HepG2 (cell line): ENCODE results near the gene GNG7. TPM values are rescaled to one million over a fixed set of nuclear protein-coding genes. Genes with fewer than 3 reads are reported as not detected.
A peak's percentile ranks its signal among the peaks of the same experiment; 100 is the strongest.

Experiments
- AGO1 ChIP-seq: fragments of 200-400 bp; formaldehyde crosslinking; IDR thresholded peaks from 2 replicates; pipeline ENCODE4 v1.6.1; 2017; ENCODE audit warnings: mild to moderate bottlenecking, low read depth, low read length, moderate library complexity; ENCODE audit not compliant: poor library complexity, severe bottlenecking
- ATF7-NPFF ChIP-seq: sonication (generic); formaldehyde crosslinking; IDR thresholded peaks from 2 replicates; pipeline ENCODE4 v1.8.1; 2023; ENCODE audit warnings: mild to moderate bottlenecking, low read depth, missing genetic modification reagents, moderate library complexity
- CCAR2 ChIP-seq: fragments of 200-400 bp; formaldehyde crosslinking; optimal IDR thresholded peaks from 2 replicates; pipeline ENCODE3; 2018; ENCODE audit warnings: low read depth, mild to moderate bottlenecking, low read length, moderate library complexity
- CENPX ChIP-seq: sonication (generic); formaldehyde crosslinking; IDR thresholded peaks from 2 replicates; pipeline ENCODE4 v1.9.0; 2021; ENCODE audit warnings: mild to moderate bottlenecking, missing genetic modification reagents, moderate library complexity
- CREB1 ChIP-seq, 2 experiments: fragments of 450-650 bp in 1 of 2; IDR thresholded peaks; 2 replicates each; pipeline ENCODE4 v1.6.1; 2016 to 2017; ENCODE audit warnings: control low read depth in 1 of 2, mild to moderate bottlenecking in 1 of 2, missing compliant biosample characterization in 1 of 2, missing genetic modification characterization in 1 of 2
- FOXK2 ChIP-seq: fragments of 450-650 bp; IDR thresholded peaks from 2 replicates; pipeline ENCODE4 v1.6.1; 2016
- JUNB ChIP-seq: sonication (generic); formaldehyde crosslinking; IDR thresholded peaks from 2 replicates; pipeline ENCODE4 v1.8.0; 2022; ENCODE audit warnings: missing genetic modification reagents, mild to moderate bottlenecking, borderline replicate concordance
- RNF2 ChIP-seq: fragments of 450-650 bp; conservative IDR thresholded peaks from 2 replicates; pipeline ENCODE4 v1.6.1; 2016; ENCODE audit warnings: low read depth
- THRA ChIP-seq: sonication (generic); formaldehyde crosslinking; IDR thresholded peaks from 2 replicates; pipeline ENCODE4 v1.4.0; 2020; ENCODE audit warnings: missing genetic modification reagents, borderline replicate concordance
- ZHX1 ChIP-seq: sonication (generic); formaldehyde crosslinking; IDR thresholded peaks from 2 replicates; pipeline ENCODE4 v1.8.1; 2022; ENCODE audit warnings: low read depth, mild to moderate bottlenecking, missing genetic modification reagents
- ZMYM4 ChIP-seq: sonication (generic); formaldehyde crosslinking; IDR thresholded peaks from 2 replicates; pipeline ENCODE4 v1.8.1; 2023; ENCODE audit warnings: mild to moderate bottlenecking, missing genetic modification reagents
- ZNF251 ChIP-seq: sonication (generic); formaldehyde crosslinking; IDR thresholded peaks from 2 replicates; pipeline ENCODE4 v1.9.0; 2021; ENCODE audit warnings: mild to moderate bottlenecking, missing genetic modification reagents
- ZNF652 ChIP-seq: IDR thresholded peaks from 2 replicates; pipeline ENCODE4 v1.6.1; 2016; ENCODE audit warnings: low read depth, borderline replicate concordance
- polyA plus RNA-seq, 8 experiments: library from polyadenylated mRNA; depleted of rRNA in 3 of 8; stranded (reverse) in 7 of 8; unstranded in 1 of 8; fragments of >200 nt; fragmentation: Illumina TruSeq in 4 of 8; extraction: Trizol in 4 of 8; gene quantifications; 2 replicates each; pipeline versions ENCODE4 v1.2.1 to v1.2.3, GENCODE V29; 2011 to 2016; ENCODE audit warnings: low read depth in 4 of 8, missing spikeins in 1 of 8, mixed read lengths in 1 of 8; ENCODE audit not compliant: insufficient read depth in 1 of 8
- total RNA-seq, 5 experiments: library from RNA; depleted of rRNA; stranded (reverse); fragments of >200 nt; fragmentation: Illumina TruSeq; extraction: Trizol; gene quantifications; 2 replicates each; pipeline ENCODE4 v1.2.3, GENCODE V29; 2016; ENCODE audit warnings: low read depth in 1 of 5
- TF ChIP-seq, protein P1 (sequence below): sonication (generic); formaldehyde crosslinking; IDR thresholded peaks from 2 replicates; pipeline ENCODE4 v1.5.1; 2020; ENCODE audit warnings: mild to moderate bottlenecking, missing genetic modification reagents, moderate library complexity
- TF ChIP-seq, protein P2 (sequence below): sonication (generic); formaldehyde crosslinking; IDR thresholded peaks from 2 replicates; pipeline ENCODE4 v1.8.1; 2023; ENCODE audit warnings: mild to moderate bottlenecking, missing genetic modification reagents
- TF ChIP-seq, protein P3 (sequence below): sonication (generic); formaldehyde crosslinking; IDR thresholded peaks from 2 replicates; pipeline ENCODE4 v1.4.0; 2020; ENCODE audit warnings: mild to moderate bottlenecking, missing genetic modification reagents
- TF ChIP-seq, protein P4 (sequence below): sonication (generic); formaldehyde crosslinking; IDR thresholded peaks from 2 replicates; pipeline ENCODE4 v1.5.1; 2020; ENCODE audit warnings: missing genetic modification reagents, mild to moderate bottlenecking, borderline replicate concordance

Gene GNG7
- total and polyA plus RNA-seq, 2 of the 13 experiments (the other 11 are each of a cell fraction or from before 2014, with no cell fraction given) = 1.4 to 3.3 TPM

GRCh38 chr19:2524361-2524839 lies 178.1 kb downstream of the GNG7 start (continued):
- TF ChIP-seq, protein P1, sequence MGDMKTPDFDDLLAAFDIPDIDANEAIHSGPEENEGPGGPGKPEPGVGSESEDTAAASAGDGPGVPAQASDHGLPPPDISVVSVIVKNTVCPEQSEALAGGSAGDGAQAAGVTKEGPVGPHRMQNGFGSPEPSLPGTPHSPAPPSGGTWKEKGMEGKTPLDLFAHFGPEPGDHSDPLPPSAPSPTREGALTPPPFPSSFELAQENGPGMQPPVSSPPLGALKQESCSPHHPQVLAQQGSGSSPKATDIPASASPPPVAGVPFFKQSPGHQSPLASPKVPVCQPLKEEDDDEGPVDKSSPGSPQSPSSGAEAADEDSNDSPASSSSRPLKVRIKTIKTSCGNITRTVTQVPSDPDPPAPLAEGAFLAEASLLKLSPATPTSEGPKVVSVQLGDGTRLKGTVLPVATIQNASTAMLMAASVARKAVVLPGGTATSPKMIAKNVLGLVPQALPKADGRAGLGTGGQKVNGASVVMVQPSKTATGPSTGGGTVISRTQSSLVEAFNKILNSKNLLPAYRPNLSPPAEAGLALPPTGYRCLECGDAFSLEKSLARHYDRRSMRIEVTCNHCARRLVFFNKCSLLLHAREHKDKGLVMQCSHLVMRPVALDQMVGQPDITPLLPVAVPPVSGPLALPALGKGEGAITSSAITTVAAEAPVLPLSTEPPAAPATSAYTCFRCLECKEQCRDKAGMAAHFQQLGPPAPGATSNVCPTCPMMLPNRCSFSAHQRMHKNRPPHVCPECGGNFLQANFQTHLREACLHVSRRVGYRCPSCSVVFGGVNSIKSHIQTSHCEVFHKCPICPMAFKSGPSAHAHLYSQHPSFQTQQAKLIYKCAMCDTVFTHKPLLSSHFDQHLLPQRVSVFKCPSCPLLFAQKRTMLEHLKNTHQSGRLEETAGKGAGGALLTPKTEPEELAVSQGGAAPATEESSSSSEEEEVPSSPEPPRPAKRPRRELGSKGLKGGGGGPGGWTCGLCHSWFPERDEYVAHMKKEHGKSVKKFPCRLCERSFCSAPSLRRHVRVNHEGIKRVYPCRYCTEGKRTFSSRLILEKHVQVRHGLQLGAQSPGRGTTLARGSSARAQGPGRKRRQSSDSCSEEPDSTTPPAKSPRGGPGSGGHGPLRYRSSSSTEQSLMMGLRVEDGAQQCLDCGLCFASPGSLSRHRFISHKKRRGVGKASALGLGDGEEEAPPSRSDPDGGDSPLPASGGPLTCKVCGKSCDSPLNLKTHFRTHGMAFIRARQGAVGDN (CRISPR knock-in tag) = no peak
- TF ChIP-seq ZMYM4 (CRISPR knock-in tag) = no peak
- peak; percentile 36; the same call in 1 of the 2 replicates for TF ChIP-seq JUNB (CRISPR knock-in tag)
- TF ChIP-seq, protein P2, sequence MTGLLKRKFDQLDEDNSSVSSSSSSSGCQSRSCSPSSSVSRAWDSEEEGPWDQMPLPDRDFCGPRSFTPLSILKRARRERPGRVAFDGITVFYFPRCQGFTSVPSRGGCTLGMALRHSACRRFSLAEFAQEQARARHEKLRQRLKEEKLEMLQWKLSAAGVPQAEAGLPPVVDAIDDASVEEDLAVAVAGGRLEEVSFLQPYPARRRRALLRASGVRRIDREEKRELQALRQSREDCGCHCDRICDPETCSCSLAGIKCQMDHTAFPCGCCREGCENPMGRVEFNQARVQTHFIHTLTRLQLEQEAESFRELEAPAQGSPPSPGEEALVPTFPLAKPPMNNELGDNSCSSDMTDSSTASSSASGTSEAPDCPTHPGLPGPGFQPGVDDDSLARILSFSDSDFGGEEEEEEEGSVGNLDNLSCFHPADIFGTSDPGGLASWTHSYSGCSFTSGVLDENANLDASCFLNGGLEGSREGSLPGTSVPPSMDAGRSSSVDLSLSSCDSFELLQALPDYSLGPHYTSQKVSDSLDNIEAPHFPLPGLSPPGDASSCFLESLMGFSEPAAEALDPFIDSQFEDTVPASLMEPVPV (CRISPR knock-in tag) = no peak
- no peak for TF ChIP-seq ZNF251 (CRISPR knock-in tag)
- TF ChIP-seq AGO1 = no peak
- TF ChIP-seq CENPX (CRISPR knock-in tag) = no peak
- no peak for TF ChIP-seq ATF7-NPFF (CRISPR knock-in tag)
- TF ChIP-seq, protein P3, sequence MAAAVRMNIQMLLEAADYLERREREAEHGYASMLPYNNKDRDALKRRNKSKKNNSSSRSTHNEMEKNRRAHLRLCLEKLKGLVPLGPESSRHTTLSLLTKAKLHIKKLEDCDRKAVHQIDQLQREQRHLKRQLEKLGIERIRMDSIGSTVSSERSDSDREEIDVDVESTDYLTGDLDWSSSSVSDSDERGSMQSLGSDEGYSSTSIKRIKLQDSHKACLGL (CRISPR knock-in tag) = 0 out of 2 replicates have a peak, but pooled peaks have one; percentile 10
- TF ChIP-seq, protein P4, sequence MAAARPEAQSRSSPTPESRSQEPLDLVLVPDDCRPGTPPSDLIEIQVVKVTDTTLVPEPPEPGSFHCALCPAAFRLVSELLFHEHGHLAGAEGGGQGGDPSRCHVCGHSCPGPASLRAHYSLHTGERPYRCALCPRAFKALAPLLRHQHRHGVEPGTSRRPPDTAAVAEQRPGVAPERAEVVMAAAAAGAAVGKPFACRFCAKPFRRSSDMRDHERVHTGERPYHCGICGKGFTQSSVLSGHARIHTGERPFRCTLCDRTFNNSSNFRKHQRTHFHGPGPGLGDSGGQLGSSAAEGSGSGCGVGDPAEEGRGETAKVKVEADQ (CRISPR knock-in tag) = no peak
- no peak for TF ChIP-seq CCAR2
- TF ChIP-seq THRA (CRISPR knock-in tag) = no peak
- no peak for TF ChIP-seq FOXK2
- no peak for TF ChIP-seq ZNF652 (CRISPR knock-in tag)
- TF ChIP-seq ZHX1 (CRISPR knock-in tag) = no peak
- TF ChIP-seq CREB1 (IDR thresholded peaks at IDR 0.05) = no peak
- no peak for TF ChIP-seq CREB1 (CRISPR knock-in tag; IDR thresholded peaks at IDR 0.05)
- no peak for TF ChIP-seq RNF2
